Neural cell (in vitro differentiated cells): ENCODE results near the gene CAPZA2.

Source experiments
- CTCF ChIP-seq: fragments of 450-650 bp; IDR thresholded peaks from 2 replicates; pipeline ENCODE4 v1.5.1; 2014; ENCODE audit warnings: antibody characterized with exemption, mild to moderate bottlenecking, moderate library complexity; ENCODE audit not compliant: poor library complexity, severe bottlenecking
- EP300 ChIP-seq: fragments of 450-650 bp; conservative IDR thresholded peaks from 2 replicates; pipeline ENCODE4 v1.6.1; 2014; ENCODE audit warnings: antibody characterized with exemption, mild to moderate bottlenecking, moderate library complexity; ENCODE audit not compliant: poor library complexity, severe bottlenecking
- EZH2 ChIP-seq: fragments of 200-600, 300-800 bp; shearing (Covaris generic), sonication (generic); IDR thresholded peaks from 2 replicates; pipeline ENCODE4 v1.6.1; 2014; ENCODE audit warnings: antibody characterized with exemption, low read length, borderline replicate concordance, mild to moderate bottlenecking; ENCODE audit not compliant: insufficient read depth, poor library complexity, severe bottlenecking
- RAD21 ChIP-seq: fragments of 450-650 bp; conservative IDR thresholded peaks from 2 replicates; pipeline ENCODE4 v1.6.1; 2014; ENCODE audit warnings: antibody characterized with exemption, mild to moderate bottlenecking, moderate library complexity
- TAF1 ChIP-seq: IDR thresholded peaks from 2 replicates; pipeline ENCODE4 v1.6.1; 2012; ENCODE audit warnings: low read depth

GRCh38 chr7:116955801-116956476 lies 93.6 kb downstream of the CAPZA2 start:
- no peak for TF ChIP-seq RAD21
- no peak for TF ChIP-seq TAF1
- no peak for TF ChIP-seq EP300
- TF ChIP-seq CTCF = no peak
- TF ChIP-seq EZH2 = no peak
